Smooth muscle cell (in vitro differentiated cells): ENCODE results near the gene LARGE1. TPM values are rescaled to one million over a fixed set of nuclear protein-coding genes. Genes with fewer than 3 reads are reported as not detected.

Source experiments
- DNase-seq: peaks from one replicate; lab custom pipeline; 2025; ENCODE audit not compliant: unreplicated experiment; lab: John Stamatoyannopoulos, UW
- H2AFZ ChIP-seq: fragments of 200-600 bp; sonication (generic); 2 replicates; pipeline ENCODE4 v1.6.0; 2016; ENCODE audit warnings: antibody characterized with exemption, low read depth, mild to moderate bottlenecking
- H3F3A ChIP-seq: fragments of 200-600 bp; sonication (generic); 2 replicates; pipeline ENCODE4 v1.6.0; 2017; ENCODE audit warnings: antibody characterized with exemption, low read depth
- H3K27ac ChIP-seq: fragments of 200-600 bp; sonication (generic); 2 replicates; pipeline ENCODE4 v1.5.1; 2016; ENCODE audit warnings: low read depth, mild to moderate bottlenecking
- H3K27me3 ChIP-seq: fragments of 200-600 bp; sonication (generic); 2 replicates; pipeline ENCODE4 v1.6.1; 2016; ENCODE audit warnings: low read depth, mild to moderate bottlenecking
- H3K36me3 ChIP-seq: fragments of 200-600 bp; sonication (generic); 2 replicates; pipeline ENCODE4 v1.5.1; 2016; ENCODE audit warnings: low read depth
- H3K4me1 ChIP-seq: fragments of 200-600 bp; sonication (generic); 2 replicates; pipeline ENCODE4 v1.5.1; 2016; ENCODE audit warnings: low read depth
- H3K4me2 ChIP-seq: fragments of 200-600 bp; sonication (generic); 2 replicates; pipeline ENCODE4 v1.6.0; 2016; ENCODE audit warnings: mild to moderate bottlenecking
- H3K4me3 ChIP-seq: fragments of 200-600 bp; sonication (generic); 2 replicates; pipeline ENCODE4 v1.5.1; 2016; ENCODE audit warnings: mild to moderate bottlenecking
- H3K79me2 ChIP-seq: fragments of 200-600 bp; sonication (generic); 2 replicates; pipeline ENCODE4 v1.6.0; 2016; ENCODE audit warnings: low read depth, mild to moderate bottlenecking
- H3K9ac ChIP-seq: fragments of 200-600 bp; sonication (generic); 2 replicates; pipeline ENCODE4 v1.6.0; 2016; ENCODE audit warnings: low read depth
- H3K9me3 ChIP-seq: fragments of 200-600 bp; sonication (generic); replicated peaks from 2 replicates; pipeline ENCODE4 v1.5.1; 2016; ENCODE audit warnings: low read depth
- H4K20me1 ChIP-seq: fragments of 200-600 bp; sonication (generic); 2 replicates; pipeline ENCODE4 v1.6.0; 2016; ENCODE audit warnings: low read depth
- WGBS: methylation state at CpG from one replicate; pipeline ENCODE4 v1.1.7; 2016; ENCODE audit warnings: low lambda C conversion rate; 5-methylcytosine and 5-hydroxymethylcytosine counted together
- polyA plus RNA-seq: library from polyadenylated mRNA; unstranded; fragments of >200 nt; fragmentation: Nextera tagmentation; extraction: Ambion mirVana; gene quantifications from 2 replicates; pipeline ENCODE4 v1.2.1, GENCODE V29; 2016
- total RNA-seq: library from RNA; depleted of rRNA; stranded (reverse); fragments of >200 nt; gene quantifications from 2 replicates; pipeline ENCODE4 v1.2.3, GENCODE V29; 2014
- TF ChIP-seq, protein P1 (sequence below): fragments of 200-600 bp; sonication (generic); IDR thresholded peaks from 2 replicates; pipeline ENCODE4 v1.5.1; 2017; ENCODE audit warnings: borderline replicate concordance, mild to moderate bottlenecking, antibody characterized with exemption; ENCODE audit not compliant: insufficient read depth, poor library complexity, severe bottlenecking

LARGE1 gene
- total and polyA plus RNA-seq, 2 experiments from 2014 or later, result 11.9 to 18.0 TPM

DNA sequence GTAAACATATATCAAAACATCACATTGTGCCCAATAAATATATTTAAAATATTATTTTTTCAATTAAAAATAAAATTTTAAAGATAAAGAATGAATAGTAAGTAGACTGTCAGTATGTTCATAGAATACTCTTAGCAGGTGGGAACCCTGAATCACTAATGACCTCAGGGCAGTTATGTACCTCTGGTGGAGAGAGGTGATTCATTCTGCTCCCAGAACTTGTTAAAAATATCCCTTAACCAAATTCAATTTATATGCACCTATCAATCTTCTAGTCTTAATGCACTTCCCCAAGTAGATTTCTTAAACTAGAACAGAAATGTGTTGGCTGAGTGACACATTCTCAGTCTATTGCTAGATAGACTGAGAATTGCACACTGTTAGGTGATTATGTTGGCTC, 678.2 kb downstream of the LARGE1 start:
- Histone ChIP-seq H3K79me2 (no peaks in the 10 kb centered on the region), H3K4me1 (no peaks in the 10 kb centered on the region), H3K9ac (no peak overlapping the region), H2AFZ (no peak overlapping the region), H3K4me2 (no peak overlapping the region), H3F3A (no peaks in the 10 kb centered on the region), H3K27me3 (peaks cover 14% of the 10 kb centered on the region), H3K4me3 (no peak overlapping the region), H3K36me3 (no peaks in the 10 kb centered on the region), H4K20me1 (no peaks in the 10 kb centered on the region), H3K9me3 (no peaks in the 10 kb centered on the region), H3K27ac (no peak overlapping the region)
- no peak for DNase-seq
- TF ChIP-seq, protein P1, sequence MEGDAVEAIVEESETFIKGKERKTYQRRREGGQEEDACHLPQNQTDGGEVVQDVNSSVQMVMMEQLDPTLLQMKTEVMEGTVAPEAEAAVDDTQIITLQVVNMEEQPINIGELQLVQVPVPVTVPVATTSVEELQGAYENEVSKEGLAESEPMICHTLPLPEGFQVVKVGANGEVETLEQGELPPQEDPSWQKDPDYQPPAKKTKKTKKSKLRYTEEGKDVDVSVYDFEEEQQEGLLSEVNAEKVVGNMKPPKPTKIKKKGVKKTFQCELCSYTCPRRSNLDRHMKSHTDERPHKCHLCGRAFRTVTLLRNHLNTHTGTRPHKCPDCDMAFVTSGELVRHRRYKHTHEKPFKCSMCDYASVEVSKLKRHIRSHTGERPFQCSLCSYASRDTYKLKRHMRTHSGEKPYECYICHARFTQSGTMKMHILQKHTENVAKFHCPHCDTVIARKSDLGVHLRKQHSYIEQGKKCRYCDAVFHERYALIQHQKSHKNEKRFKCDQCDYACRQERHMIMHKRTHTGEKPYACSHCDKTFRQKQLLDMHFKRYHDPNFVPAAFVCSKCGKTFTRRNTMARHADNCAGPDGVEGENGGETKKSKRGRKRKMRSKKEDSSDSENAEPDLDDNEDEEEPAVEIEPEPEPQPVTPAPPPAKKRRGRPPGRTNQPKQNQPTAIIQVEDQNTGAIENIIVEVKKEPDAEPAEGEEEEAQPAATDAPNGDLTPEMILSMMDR, result no peak

DNA sequence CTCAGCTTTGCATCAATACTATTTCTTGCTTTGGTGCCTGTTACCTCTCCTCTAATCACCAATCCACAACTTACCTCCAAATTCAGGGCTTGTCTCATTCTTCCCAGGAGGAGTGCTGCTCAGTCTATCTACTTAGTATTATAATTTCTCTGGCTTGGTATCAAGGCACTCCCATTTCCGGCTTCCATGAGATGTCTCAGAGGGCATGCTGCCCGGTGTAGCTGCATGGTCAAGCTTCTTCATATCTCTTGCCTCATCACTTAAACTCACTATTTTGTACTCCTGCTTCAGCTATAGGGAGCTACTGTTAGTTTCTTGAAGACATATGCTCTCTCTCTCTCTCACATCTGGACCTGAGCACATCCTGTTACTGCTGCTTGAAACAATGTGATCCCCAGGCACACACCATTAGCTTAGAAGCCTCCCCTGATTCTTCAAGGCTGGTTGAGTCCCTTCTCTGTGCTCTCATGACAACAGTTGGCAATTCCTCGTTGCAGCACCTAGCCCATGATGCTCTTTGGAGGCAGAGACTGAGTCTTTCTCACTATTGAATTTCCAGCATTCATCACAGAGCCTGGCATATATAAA, 679.3 kb downstream of the LARGE1 start:
- Histone ChIP-seq H3K4me2 (no peak overlapping the region), H4K20me1 (no peaks in the 10 kb centered on the region), H3K4me1 (no peaks in the 10 kb centered on the region), H3K9me3 (no peaks in the 10 kb centered on the region), H3F3A (no peaks in the 10 kb centered on the region), H3K79me2 (no peaks in the 10 kb centered on the region), H3K4me3 (no peak overlapping the region), H3K27me3 (peaks cover 14% of the 10 kb centered on the region), H3K9ac (no peak overlapping the region), H3K36me3 (no peaks in the 10 kb centered on the region), H2AFZ (no peak overlapping the region), H3K27ac (no peak overlapping the region)
- TF ChIP-seq, protein P1, result no peak
- no peak for DNase-seq
- WGBS, result 75% methylated on average over 3 of the region's 3 CpGs

DNA sequence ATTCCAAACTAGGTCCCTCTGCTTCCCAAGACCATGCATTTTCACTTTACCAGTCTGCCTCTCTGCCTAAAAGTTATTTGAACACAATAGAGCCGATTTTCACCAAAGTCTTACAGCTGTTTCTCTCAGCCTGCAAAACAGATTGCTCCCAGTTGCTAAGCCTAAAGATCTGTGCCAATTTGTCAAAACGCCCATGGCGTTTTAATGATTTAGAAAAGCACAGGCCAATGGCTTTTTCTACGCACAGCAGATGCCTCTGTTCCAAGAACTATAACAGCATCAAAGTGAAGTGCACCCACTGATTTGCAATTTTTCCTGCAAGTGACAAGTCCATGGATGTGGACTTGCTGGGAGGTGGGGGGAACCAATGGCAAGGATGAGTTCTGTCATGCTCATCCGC, 688.2 kb downstream of the LARGE1 start:
- Histone ChIP-seq H3K79me2 (no peaks in the 10 kb centered on the region), H3K9ac (no peak overlapping the region), H3K4me3 (no peak overlapping the region), H3K27ac (no peak overlapping the region), H3F3A (no peaks in the 10 kb centered on the region), H3K36me3 (no peaks in the 10 kb centered on the region), H3K27me3 (no peaks in the 10 kb centered on the region), H4K20me1 (no peaks in the 10 kb centered on the region), H3K4me1 (no peaks in the 10 kb centered on the region), H2AFZ (no peak overlapping the region), H3K4me2 (no peak overlapping the region), H3K9me3 (peaks cover 6% of the 10 kb centered on the region)
- DNase-seq, result no peak
- TF ChIP-seq, protein P1, result no peak
- WGBS, result 87% methylated on average over 5 of the region's 5 CpGs

DNA sequence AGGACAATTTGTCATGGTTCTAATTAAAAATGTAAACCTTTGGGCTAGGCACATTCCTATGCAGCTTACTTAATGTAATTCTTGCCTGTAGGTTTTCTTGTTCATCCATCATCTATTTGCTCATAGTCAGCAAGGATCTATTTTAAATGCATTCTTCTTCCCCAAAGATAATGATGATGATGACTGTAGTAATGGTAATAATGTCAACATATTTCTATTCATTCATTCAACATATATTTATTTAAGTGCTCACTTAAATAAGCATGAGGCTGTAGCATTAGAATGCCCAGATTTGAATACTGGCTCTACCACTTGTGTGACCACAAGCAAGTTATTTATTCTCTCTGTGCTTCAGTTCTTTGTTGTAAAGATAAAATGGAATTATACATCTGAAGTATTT, 692.5 kb downstream of the LARGE1 start:
- no peak for DNase-seq
- Histone ChIP-seq H3K4me3 (no peak overlapping the region), H3K79me2 (no peaks in the 10 kb centered on the region), H3K4me1 (no peaks in the 10 kb centered on the region), H3K9ac (no peak overlapping the region), H4K20me1 (no peaks in the 10 kb centered on the region), H3K4me2 (no peak overlapping the region), H2AFZ (no peak overlapping the region), H3F3A (no peaks in the 10 kb centered on the region), H3K27ac (no peak overlapping the region), H3K36me3 (no peaks in the 10 kb centered on the region), H3K9me3 (peaks cover 6% of the 10 kb centered on the region), H3K27me3 (no peaks in the 10 kb centered on the region)
- TF ChIP-seq, protein P1, result no peak
